KG1 (cell line): ENCODE data around the gene CLCA1.

ENCODE experiments used
- DNase-seq: peaks from one replicate; lab custom pipeline; 2025; lab: John Stamatoyannopoulos, UW

Gene CLCA1, protein sequence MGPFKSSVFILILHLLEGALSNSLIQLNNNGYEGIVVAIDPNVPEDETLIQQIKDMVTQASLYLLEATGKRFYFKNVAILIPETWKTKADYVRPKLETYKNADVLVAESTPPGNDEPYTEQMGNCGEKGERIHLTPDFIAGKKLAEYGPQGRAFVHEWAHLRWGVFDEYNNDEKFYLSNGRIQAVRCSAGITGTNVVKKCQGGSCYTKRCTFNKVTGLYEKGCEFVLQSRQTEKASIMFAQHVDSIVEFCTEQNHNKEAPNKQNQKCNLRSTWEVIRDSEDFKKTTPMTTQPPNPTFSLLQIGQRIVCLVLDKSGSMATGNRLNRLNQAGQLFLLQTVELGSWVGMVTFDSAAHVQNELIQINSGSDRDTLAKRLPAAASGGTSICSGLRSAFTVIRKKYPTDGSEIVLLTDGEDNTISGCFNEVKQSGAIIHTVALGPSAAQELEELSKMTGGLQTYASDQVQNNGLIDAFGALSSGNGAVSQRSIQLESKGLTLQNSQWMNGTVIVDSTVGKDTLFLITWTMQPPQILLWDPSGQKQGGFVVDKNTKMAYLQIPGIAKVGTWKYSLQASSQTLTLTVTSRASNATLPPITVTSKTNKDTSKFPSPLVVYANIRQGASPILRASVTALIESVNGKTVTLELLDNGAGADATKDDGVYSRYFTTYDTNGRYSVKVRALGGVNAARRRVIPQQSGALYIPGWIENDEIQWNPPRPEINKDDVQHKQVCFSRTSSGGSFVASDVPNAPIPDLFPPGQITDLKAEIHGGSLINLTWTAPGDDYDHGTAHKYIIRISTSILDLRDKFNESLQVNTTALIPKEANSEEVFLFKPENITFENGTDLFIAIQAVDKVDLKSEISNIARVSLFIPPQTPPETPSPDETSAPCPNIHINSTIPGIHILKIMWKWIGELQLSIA

DNA sequence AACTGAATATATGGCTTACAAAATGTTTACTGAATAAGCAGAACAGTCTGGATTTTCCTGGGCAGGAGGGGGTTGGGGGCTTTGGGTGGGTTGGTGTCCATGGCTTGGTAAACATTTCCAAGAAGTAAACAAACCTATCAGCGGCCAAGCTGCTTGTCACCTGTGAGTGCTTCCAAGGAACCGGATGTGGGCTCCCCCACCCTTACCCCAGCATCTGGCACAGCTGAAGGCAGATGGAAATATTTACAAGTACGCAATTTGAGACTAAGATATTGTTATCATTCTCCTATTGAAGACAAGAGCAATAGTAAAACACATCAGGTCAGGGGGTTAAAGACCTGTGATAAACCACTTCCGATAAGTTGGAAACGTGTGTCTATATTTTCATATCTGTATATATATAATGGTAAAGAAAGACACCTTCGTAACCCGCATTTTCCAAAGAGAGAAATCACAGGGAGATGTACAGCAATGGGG, at the start of gene CLCA1:
Gene CLCA1 (plus strand): TSS at position 427 of the 477 bp plus-strand sequence. CDS start 45 bp downstream, at position 472.
- DNase-seq: no peak

DNA sequence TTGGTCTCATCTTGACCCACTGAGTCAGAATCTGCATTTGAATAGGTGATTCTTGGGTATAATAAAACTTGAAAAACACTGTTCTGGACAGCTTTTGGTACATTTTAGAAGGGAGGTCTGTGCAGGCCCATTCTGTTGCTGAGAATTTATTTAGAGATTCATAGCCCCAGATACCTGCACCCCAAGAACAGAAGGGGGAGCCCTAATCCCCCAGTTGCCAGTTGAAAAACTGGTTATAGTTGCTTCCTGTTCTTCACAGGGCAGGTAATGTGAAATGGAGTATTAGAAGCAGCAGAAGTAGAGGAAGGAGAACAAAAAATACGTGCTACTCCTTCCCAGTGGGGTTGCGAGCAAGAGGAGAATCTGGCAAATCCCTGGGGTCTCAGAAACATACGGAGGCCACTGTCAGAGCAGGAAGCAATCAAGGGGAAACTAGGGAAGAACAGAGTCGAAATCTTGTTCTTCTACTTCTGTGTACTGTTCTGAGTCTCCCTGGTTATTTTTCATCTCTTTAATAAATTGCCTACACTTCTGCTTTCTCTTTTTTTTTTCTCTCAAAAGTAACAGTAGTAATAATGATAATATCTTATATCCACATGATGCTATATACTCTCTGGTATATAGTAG, 49.3 kb upstream of the CLCA1 start:
- no peak for DNase-seq

DNA sequence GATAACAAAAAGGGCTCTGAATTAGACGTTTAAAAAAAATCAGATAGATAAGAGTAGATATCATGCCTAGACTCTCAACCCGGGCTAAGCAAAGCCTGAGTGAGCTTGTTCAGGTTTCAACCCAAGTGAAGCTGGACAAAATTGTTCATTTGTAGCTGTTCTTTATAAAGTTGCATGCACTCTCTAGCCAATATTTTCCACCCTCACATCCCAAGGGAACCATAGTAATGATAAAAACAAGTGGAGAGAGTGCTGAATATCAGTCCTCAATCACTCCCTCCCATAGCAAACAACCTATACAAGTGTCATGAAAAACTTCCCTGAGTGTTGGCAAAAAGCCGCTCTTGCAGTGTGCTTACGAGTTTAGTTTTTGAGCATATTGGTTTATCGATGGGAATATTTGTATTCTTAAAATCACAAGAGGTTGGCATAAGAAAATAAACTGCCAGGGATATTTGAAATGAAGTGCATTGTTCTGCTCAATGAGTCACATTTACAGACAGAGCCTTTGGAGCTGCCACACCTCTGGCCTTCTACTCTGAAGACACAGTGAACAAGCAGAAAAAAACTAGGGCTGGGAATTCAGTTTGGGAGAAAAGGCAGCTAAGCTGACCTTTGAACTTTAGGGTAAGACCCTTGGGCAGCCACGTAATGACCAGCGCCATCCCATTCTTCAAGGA, 47.0 kb upstream of the CLCA1 start:
- DNase-seq: no peak

DNA sequence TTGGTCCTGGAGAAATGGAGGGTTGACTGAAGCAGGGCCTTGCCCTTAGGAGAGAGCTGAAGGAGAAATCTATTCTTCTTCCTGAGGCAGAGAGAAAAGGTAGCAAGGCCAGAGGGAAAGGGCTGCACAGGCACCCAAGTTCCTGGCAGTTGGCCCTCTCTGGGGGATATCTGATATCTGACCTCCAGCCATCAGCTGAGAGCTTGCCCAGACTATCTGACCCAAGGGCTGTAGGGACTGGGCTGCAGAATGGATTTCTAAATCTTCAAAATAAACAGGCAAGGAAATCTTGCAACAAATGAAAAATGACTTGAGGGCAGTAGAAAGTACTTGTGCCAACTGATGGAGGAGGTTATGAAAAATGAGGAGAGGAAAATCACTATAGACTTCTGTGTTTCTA, 45.3 kb upstream of the CLCA1 start:
- no peak for DNase-seq

DNA sequence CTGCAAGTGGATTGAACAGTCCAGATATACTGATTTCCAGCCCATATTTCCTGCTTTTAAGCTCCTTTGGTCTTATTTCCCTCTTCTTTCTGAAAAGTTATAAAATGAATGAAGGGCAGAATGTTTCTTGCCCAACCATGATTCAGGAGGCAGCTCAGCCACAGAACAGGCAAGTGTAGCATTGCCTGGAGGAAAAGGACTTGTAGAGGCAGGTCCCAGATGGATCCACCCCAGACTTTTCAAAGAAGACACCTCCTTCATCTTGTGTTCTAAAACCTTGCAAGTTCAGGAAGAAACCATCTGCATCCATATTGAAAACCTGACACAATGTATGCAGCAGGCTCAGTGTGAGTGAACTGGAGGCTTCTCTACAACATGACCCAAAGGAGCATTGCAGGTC, 44.9 kb upstream of the CLCA1 start, which contains the start of gene CLCA2:
Gene CLCA2 (plus strand): TSS at position 299 of the 400 bp plus-strand sequence. CDS start 77 bp downstream, at position 376.
- no peak for DNase-seq

DNA sequence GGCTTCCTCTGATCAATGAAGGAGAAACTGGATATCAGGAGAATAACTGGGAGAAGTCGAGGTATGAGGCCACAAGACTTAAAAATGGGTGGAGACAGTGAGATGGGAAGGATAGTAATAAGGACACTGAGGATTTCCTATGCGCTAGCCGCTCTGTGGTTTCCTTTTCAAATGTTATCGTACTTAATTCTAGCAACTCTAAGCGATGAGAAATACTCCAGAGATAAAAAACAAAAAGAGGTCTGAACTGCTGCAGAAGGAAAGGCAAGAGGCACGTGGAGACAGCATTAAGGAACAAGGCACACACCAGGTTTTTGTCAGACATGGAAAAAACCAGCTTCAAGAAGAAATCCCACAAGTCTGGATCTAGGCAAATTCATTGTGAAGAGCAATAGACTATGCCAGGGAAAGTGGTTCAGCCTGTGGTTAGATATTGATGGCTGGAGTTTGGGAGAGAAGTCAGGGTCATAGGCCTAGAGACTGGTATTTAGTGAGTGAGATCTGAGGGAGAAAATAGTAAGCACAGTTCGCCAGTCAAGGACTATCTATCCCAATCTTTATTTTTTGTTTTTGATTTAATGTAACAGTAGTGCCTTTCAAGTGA, 39.5 kb upstream of the CLCA1 start:
- no peak for DNase-seq

DNA sequence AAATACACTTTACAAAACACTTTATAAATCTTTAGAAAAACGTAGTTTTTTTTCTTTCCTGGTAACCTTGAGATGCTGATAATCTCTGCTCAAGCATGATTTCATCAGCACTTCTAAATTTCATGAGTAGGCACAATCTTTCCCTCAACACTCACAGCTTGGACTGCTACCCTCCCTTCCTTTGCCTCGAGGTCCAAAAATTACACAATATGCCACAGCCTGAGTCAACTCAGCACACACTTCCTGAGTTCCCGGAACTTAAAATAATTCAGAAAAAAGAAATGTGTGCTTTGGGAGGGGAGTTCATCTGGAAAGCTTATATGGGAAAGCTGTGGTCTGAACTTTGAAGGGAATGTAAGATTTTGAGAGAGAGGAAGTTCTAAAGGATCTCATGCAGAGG, 38.9 kb upstream of the CLCA1 start:
- peak; percentile 68 for DNase-seq

DNA sequence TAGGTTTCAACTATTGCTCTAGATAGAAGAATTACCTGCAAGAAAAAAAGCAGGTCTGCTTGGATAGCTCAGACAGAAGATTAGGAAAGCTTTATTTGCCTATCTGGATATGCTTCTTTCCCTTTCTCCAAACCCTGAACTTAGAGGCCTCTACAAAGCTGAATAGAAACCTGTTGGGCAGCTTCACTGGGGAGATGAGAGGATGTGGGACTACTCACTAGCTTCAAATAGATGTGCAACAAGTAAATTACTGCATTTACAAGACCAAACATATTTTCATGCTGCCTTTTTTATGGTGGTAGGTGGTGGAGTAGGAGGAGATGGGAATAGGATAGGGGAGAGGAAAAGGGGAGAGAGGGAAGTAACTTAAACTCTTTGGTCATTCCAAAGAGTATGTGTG, 38.4 kb upstream of the CLCA1 start:
- no peak for DNase-seq

DNA sequence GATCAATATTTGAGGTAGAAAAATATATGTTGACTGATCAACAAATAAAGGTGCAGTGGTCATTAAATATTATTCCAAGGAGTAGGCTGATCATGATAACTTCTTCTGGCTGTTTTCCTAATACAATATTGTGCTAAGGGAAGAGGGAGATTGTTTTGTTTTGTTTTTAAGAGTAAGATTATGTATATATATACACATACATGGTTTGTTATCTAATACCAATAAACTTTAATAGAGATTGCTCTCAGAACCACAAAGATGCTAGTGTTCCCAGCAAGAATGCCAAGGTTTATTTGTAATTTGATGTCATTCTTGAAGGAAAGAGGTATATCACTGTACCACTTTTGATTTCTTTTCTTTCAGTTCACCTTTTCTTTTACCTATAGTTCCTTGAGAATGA, 34.7 kb upstream of the CLCA1 start:
- no peak for DNase-seq

DNA sequence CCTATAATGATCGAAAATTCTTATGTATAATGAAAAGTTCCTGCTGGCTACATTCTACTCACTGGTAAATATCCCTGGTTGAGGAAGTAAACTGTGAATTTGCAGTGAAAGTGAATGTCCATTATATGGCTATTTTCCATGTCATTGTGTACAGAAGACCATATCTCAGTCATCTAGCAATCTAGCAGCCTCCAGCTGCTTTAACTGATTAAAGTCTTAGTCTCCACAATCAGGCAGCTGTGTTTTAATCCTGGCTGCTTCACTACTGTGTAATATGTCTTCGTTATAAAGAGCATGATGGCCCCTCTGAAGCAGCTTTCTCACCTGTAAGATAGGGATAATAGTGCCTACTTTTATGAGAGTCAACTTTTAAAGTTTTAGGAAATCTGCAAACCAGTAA, 33.4 kb upstream of the CLCA1 start:
- DNase-seq: no peak

DNA sequence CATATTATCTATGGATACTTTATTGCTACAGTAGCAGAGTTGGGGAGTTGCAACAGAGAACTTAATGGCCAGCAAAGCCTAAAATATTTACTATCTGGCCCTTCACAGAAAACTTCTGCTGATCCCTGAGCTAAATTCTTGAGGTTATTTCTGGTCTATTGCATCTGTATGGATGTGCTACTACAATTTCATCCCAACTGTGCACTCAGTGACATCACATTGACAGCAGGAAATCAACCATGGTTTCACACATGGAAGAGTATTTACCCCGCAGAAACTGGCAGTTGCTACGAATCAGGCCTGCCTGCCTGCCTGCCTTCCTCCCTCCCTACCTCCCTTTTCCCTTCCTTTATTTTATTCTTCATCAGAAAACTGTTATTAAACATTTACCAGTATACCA, 32.7 kb upstream of the CLCA1 start:
- DNase-seq: no peak

DNA sequence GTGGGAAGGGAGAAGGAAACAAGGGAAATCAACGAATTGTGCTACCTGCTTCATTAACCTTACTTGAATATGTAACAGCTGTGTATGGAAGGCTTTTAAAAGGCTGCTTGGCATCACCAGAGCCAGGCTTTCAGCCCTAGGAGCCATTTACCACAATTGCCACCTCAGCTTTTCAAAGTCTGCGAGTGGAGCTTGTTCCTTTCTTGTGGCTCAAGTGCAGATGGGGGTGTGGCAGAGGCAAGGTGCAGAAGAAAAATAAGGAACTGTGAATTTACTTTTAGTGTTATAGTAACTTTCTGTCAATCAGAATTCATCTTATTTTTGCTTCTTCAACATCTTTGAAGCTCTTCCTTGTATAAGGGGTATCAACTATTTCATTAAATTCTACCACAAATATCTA, 27.1 kb upstream of the CLCA1 start:
- DNase-seq: no peak

DNA sequence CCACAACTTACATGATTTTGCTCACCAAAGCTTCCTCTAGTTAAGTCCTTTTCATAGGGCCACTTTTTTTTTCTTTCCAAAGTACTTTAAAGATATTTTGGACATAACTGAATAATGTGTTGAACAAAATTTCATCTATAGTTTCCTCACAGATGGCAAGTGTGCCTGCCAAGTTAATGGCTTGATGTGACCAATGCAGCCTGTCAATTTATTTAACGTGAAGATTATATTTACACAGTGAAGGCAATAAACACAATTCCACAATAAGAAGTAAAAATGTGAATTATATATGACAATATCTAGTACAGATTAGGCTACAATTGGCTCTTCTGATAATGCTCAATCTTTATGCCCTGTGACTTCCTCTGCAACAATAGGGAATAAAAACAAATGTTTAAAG, 26.7 kb upstream of the CLCA1 start:
- DNase-seq: no peak

DNA sequence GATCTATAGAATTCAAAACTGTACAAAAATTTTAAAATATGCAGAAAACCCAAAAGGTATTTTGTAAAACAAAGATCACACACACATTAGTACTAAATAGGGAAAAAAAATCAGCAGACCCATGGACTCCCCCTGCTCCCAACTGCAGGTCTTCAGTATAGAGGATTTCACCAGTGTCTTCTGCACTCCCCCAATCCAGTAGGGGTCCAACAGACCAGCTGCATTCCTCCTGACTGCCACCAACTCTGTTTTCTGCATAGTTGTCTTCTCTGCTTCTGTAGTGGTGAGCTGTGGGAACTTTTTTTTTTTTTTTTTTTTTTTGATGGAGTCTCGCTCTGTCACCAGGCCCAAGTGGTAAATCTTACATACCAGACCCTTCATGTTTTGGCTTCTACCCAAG, 22.8 kb upstream of the CLCA1 start:
- no peak for DNase-seq

DNA sequence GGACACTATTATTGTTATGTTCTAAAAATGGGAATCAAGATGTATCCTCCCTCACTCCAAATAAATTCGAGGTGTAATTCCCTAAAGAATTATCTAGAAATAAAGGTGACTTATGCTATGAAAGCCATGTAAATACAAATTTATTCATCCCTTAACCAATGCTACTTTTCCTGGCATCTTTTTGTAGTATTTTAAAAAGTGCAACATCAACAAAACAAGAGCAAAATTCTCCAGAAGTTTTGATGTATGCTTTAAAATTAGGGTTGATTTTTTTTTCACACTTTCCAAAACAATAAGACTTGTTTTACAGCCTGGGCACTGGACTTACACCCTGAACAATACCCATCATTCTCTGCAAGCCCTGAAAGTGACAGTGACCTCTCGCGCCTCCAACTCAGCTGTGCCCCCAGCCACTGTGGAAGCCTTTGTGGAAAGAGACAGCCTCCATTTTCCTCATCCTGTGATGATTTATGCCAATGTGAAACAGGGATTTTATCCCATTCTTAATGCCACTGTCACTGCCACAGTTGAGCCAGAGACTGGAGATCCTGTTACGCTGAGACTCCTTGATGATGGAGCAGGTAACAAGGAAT, 21.4 kb upstream of the CLCA1 start:
- DNase-seq: no peak

DNA sequence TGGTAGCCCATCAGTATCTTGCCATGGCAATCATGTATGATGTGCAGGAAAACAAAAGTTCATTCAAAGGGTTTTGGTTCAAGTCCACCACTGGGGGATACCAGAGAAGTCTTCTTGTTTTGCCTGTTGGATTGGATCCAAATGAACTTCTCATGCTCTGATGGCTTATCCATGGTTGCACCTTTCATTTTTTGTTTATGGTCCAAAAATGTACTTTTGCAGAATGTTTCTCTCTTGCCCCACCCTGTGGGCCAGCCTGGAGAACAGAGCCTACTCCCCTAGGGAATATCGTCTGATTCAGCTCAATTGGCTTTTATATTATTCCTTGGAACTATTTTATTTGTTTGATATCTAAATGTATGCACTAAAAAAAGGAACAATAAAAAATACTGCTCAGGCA, 20.1 kb upstream of the CLCA1 start:
- DNase-seq: no peak

DNA sequence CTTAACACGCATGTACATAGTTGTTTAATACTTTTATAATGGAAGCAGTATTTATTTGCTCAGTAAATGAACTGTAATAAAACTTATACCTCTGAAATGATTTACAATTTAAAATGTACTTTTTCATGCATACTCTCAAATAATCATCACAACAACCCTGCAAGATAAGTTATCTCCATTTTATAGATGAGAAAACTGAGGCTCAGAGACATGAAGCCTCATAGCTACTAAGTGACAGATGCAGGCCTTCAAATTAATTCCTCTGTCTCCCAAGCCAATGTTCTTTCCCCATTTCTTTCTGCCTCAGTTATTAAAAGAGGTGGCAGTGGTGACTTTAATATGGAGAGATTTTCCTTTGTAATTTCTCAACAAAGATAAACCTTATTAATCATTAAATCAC, 19.6 kb upstream of the CLCA1 start:
- no peak for DNase-seq

DNA sequence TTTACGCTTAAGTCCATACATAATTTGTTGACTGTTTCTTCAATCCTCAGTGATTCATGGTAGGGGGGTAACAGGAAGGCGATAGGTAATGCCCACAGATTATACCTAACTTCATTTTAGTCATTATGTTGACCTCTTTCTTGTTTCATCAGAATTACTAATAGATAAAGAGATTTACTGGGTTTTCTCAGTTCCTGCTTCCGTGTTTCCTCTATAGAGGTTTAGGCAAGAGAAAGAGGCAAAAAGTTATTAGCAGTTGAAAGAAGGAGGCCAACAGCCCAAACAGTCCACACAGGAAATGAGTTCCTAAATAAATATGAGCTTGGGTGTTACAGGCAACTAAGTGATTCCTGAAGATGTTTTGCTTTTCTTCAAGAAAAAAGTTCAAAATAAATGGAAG, 17.9 kb upstream of the CLCA1 start:
- no peak for DNase-seq

DNA sequence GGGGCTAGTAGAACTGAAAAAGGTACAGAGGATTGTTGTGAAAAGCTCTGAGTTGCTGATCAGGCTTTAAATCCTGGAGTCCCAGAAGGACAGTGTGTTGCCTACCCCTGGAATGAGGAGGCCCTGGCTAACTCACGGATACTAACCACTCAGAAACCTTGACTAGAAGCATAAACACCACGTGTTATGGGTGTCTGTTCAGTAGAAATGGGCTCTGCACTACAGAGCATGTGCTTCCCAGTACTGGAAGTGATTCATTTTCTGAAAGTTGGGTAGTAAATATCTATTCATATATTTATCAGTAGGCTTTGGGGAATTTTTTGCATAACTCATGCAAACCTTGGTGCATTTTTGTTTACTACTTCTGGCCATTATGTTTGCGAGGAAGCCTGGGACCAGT, 15.1 kb upstream of the CLCA1 start:
- no peak for DNase-seq

DNA sequence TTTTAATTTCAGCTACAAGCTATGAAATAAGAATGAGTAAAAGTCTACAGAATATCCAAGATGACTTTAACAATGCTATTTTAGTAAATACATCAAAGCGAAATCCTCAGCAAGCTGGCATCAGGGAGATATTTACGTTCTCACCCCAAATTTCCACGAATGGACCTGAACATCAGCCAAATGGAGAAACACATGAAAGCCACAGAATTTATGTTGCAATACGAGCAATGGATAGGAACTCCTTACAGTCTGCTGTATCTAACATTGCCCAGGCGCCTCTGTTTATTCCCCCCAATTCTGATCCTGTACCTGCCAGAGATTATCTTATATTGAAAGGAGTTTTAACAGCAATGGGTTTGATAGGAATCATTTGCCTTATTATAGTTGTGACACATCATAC, 13.7 kb upstream of the CLCA1 start:
- no peak for DNase-seq

DNA sequence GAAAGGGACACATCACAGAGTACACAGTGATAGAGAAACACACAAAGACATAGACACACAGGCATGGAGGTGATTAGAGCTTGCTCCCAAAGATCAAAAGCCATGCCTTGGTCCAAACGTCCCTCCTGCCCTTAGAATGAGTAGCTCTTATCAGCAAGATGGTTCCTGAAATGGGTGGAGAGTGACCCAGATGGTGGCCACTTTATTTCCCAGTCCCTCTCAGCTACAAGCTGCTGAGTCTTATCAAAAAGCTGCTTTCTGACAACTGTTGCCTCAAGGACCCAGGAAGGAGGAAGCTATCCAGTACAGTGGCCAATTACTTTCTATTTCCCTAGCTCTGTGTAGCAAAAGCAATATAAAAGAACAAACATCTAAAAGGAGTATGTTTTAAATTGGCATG, 7.7 kb upstream of the CLCA1 start:
- no peak for DNase-seq
